RPMI7951 (cell line): ENCODE data around the gene WT1. TPM values are rescaled to one million over a fixed set of nuclear protein-coding genes. Genes with fewer than 3 reads are reported as not detected.
"Not testable (repeated sequence)": the region's sequence is repeated elsewhere in the genome, so short reads cannot be mapped to it uniquely, and the experiment has no call there.

ENCODE experiments used
- DNase-seq: peaks from one replicate; pipeline ENCODE4 v3.0.0-alpha.2; 2012; ENCODE audit warnings: low read depth
- total RNA-seq: library from RNA; depleted of rRNA; stranded (reverse); fragments of >200 nt; shearing (Covaris generic); gene quantifications from 2 replicates; pipeline ENCODE4 v1.2.3, GENCODE V29; 2014

Gene WT1
- total RNA-seq, 1 experiment from 2014 or later, result 11.5 TPM

DNA sequence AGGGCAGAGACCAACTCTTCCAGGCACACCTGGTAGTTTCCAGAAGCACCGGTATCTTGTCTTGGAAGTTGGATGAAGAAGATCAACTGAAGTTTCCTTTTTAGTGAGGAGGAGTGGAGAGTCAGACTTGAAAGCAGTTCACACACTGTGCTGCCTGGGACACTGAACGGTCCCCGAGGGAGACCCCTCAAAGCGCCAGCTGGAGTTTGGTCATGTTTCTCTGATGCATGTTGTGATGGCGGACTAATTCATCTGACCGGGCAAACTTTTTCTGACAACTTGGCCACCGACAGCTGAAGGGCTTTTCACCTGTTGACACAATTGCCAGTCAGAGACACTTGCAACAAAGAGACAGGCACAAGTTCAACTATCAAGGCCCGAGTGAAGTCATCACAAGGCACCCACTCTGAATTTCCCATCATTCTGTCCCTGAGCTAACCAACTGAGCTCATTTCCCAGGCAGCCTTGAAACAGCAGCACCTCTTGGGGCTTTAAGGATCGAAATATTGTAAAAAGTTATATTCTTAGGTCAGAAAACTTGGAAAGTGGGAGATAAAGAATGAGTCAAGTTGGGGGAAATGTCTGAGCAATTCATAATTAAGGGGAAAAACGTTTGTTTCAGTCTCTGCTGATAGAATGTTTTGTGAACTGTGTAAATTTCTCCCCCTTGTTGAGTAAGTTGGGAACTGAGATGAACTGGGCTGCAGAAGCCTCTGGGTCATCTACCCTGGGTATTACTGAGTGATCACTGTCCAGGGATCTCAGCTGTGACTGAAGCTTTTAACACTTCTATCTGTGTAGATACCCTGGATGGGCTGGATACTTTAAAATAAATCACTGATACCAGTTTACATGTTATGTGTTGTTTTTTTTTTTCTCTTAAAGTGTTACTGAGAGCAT lies 46.2 kb downstream of the WT1 start:
- DNase-seq, result no peak

DNA sequence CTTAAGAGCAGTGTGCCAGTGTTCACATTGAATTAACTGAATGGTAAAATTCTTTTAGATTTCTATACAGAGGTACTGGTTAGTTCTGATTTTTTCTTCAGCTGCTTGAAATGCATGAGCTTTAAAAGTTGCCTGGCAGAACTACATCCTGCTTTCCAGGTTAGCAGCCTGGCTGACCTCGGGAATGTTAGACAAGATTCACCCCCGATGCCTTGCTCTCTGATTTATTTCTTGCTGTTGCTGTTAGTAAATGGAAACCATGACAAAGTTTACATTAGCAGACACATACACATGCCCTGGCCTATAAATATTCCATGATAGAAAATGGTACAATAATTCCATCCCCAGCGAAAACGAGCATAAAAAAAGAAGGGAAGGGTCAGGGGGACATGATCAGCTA lies 47.0 kb downstream of the WT1 start:
- DNase-seq, result no peak

- no peak for DNase-seq
Measured at GRCh38 chr11:32387411-32387810, 47.9 kb downstream of the WT1 start.

- DNase-seq, result peak; percentile 86
Measured at GRCh38 chr11:32386770-32387377, 48.5 kb downstream of the WT1 start.

DNA sequence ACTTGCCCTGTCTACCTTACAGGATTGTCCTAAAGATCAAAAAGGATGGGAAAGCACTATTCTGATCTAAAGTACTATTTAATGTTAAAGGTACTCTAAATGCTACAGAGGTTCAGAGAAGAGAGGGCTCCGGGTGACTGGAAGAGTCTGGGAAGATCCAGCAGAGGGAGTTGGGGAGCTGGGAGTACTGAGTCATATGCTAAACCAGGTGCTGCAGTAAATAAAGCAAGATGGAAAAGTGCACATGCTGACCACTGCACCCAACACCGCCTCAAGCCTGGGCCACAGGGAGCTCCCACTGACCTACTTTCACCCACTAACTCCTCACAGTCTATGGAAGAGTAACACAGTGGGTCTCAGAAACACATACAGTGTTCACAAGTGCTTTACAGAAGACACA lies 49.3 kb downstream of the WT1 start:
- peak; percentile 75 for DNase-seq

- DNase-seq, result peak; percentile 87
Measured at GRCh38 chr11:32382339-32383049, 52.8 kb downstream of the WT1 start.

DNA sequence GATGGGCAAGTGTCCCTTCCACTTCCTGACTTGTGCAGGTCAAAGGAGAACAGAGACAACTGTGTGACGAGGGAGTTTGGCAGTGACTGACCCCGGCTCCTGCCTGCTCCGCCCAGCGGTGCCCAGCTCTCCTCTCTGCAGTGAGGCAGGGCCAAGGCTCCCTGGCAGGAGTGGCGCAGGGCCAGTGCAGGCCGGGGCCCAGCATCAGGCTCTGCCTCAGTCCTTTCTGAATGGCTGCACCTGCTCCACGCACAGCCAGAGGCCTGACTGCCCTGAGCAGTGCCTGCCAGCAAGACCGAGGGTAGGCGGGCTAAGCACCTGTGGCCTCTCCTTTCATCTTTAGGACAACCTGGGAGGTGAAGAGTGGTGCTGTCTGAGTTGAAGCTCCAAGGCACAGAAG lies 54.2 kb downstream of the WT1 start:
- no peak for DNase-seq

DNA sequence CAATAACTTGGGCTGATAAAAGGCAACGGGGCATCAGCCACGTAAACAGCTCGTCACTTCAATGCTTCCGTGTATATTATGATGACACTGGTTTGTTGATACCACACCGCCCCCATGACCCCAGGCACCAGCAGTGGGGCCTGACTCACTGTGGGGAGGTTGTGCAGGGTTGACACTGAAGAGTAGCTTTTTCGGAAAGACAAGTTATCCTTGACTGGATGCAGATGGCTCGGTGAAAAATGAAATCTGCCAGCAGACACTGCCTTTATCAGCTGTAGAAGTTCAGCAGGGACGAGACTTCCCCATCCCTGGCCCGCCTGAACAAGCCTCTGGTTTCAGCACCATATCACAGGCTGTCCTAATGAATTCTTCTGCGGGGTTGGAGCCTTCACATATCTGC lies 55.6 kb downstream of the WT1 start:
- peak; percentile 73 for DNase-seq

DNA sequence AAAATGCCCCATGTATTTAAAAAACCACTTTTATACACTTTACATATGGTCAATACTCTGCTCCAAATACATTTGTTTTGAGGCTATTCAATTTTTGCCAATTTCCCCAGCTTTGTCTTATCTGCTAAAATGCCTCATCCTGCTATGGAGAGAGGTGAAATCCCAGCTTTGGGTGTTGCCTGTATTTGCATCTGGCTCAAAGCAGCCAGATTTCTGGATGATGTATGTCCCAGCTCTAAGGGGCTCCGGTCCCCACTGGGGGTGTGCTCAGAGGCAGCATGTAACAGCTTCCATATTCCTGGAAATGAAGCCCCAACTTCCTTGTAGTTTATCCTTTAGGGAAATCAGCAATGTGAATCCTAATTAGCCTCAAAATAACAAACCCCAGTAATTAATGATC lies 59.5 kb downstream of the WT1 start:
- DNase-seq, result no peak

GRCh38 chr11:32374261-32374711 lies 61.1 kb downstream of the WT1 start:
- DNase-seq, result peak; percentile 56

GRCh38 chr11:32369987-32370386 lies 65.4 kb downstream of the WT1 start:
- DNase-seq, result not testable (repeated sequence)

- peak; percentile 47 for DNase-seq
Measured at GRCh38 chr11:32366666-32367065, 68.7 kb downstream of the WT1 start.

GRCh38 chr11:32365192-32365591 lies 70.1 kb downstream of the WT1 start:
- no peak for DNase-seq

GRCh38 chr11:32358729-32359128 lies 76.6 kb downstream of the WT1 start:
- no peak for DNase-seq

GRCh38 chr11:32353884-32354283 lies 81.5 kb downstream of the WT1 start:
- peak; percentile 63 for DNase-seq

- no peak for DNase-seq
Measured at GRCh38 chr11:32348502-32348901, 86.8 kb downstream of the WT1 start.

- DNase-seq, result no peak
Measured at GRCh38 chr11:32344946-32345345, 90.4 kb downstream of the WT1 start.

DNA sequence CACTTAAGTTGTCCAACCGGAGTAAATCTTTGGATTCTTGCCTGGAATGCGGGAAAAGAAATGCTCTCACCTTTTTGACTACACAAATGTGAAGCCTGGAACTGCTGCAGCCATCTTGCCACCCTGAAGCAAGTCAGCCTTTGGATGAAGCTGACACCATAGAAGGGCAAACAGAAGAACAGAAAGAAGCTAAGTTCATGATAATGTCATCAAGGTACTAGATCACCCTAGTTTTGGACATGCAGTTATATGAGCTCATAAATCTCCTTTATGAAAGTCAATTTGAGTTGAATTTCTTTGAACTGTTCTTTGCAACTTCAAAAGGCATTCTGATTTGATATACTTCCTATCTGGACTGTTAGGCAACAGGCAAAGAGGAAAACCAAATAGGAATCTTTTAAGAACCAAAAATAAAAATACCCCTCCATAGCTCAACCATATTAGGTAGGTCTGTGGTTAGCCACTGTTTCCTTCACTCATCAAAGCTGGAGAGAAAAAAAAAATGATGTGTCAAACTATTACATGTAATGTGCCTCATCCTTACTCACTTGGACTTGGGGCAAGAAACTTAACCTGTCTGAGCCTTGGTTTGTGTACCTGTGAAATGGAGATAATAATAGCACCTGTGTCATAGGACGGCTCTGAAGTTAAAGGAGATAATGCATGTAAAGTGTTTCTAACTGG lies 91.9 kb downstream of the WT1 start:
- no peak for DNase-seq

DNA sequence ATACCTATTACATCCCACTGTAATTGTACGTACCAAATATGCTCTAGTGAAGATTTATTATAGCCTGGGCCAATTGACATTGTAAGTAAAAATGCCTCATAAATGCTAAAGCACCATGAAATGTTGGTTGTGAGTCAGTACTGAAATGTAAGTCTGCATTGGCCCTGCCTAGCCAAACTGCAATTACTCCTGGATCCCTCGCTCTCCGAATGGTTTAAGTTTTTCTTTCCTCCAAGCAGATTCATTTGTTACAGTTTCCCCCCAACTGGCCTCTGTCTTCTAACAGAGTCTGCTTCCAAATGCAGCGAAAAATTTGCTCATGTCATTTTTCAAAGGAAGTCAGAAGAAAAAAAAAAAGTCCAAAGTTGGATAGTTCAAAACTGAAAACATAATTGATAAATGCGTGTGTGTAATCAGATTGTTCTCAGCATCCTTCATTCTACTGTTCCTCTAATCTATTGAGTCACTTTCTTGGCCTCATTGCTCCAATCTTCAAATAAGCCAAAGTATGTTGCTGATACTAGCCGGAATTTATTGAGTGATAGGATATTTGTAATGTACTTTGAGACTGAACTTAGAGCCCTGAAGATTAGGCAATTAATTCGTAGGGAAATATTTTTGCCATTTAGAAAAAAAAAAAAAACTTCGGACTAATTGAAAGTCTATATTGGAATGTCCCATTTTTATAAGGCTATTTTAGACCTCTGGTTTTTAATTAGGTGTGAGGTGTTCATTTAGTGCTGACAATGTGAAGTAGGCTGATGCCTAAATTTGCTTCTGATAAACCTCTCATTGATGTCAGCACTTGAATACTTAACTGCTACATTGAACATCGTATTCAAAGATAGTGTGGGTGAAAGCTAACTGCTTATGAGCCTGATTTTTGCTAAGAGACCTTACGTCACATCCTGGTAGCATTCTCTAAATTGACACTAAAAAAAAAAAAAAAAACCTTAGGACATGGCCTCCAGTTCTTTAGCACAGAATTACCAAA lies 93.4 kb downstream of the WT1 start:
- DNase-seq, result no peak

GRCh38 chr11:32340181-32340580 lies 95.2 kb downstream of the WT1 start:
- no peak for DNase-seq
